ENCODE measurements around the gene EXD3.
"Not testable (repeated sequence)": the region's sequence is repeated elsewhere in the genome, so short reads cannot be mapped to it uniquely, and the experiment has no call there.

EXD3 gene

DNA sequence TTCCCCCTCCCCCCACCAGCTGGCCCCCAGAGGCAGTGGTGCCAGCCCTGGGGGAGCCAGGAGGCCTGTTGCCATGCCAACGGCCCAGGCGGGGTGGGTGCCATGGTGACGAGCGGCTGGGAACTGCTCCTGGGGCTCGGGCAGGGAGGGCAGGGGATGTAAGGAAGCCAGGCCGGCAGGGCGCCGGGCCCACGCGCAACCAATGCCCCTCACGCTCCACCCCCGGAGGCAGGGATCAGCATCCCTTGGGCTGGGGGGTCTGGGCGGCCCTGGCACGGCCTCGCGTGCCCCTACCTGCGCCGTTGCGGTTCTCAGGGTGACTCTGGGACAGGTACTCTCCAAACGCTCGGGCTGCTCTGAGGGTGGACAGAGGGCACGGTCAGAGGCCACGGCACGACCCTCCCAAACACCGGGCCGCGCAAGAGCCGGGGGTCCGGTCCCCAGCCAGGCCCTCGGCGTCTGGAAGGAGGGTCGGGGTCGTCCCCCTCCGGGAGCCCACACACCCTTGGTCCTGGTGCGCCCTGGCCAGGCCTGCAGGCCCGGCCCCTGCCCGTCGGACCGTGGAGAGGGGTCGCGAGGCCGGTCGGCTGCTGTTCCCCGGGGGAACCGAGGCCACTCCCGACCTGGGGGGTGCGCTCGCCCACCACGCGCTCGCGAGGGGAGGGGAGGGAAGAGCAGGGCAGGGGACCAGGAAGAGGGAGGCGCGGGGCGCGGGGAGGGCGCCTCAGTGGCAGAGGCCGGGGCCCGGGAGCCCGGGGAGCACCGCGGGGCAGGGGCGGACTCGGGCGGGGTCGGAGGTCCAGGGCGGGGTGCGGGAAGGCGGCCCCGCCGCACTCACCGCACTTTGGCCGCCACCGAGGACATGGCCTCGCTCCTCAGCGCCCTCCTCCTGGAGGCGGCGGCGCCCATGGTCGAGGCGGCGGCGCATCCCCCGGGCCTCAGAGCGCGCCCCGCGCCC lies 35.5 kb upstream of the EXD3 start:
- DNase-seq (ENCODE audit: low spot score) = no peak

DNA sequence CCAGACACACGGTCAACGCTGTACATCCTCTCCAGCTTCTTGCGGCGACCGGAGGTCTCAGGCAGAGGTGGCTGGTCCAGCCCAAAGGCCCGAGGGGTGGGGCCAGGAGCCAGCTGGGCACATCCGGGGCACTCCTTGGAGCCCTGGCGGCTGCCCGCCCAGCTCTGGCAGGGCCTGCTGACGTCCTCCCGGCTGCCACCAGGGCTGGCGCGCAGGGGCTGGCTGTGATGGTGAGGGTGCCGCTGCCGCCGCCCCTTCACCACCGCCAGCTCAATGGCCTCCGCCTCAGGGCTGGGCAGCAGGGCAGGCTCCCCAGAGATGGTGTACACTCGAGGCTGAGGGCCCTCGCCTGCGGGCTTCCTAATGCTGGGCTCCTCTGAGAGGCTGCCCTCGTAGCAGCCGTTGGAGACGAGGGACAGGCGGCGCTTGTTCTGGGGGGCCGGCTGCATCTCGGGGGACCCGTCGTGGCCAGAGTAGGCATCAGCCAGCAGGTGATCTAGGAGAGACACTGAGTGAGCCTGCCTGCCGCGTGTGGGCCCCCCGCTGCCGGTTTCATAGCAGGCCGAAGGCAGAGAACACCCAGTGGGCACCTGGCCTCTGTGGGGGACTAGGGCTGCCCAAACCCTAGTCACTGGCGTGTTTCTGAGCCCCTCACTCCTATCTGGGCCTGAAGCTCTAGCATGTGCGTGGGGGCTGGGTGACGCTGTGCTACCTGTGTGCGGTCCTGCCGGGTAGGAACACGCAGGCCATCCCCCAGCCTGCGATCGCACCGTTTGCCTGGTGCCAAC lies 34.6 kb upstream of the EXD3 start:
- no peak for DNase-seq (ENCODE audit: low spot score)

- DNase-seq (ENCODE audit: low spot score) = no peak
Measured at GRCh38 chr9:137456864-137457405, 34.0 kb upstream of the EXD3 start.

- DNase-seq (ENCODE audit: low spot score) = no peak
Measured at GRCh38 chr9:137456061-137456863, 33.3 kb upstream of the EXD3 start.

GRCh38 chr9:137455359-137455991 lies 32.5 kb upstream of the EXD3 start:
- no peak for DNase-seq (ENCODE audit: low spot score)

DNA sequence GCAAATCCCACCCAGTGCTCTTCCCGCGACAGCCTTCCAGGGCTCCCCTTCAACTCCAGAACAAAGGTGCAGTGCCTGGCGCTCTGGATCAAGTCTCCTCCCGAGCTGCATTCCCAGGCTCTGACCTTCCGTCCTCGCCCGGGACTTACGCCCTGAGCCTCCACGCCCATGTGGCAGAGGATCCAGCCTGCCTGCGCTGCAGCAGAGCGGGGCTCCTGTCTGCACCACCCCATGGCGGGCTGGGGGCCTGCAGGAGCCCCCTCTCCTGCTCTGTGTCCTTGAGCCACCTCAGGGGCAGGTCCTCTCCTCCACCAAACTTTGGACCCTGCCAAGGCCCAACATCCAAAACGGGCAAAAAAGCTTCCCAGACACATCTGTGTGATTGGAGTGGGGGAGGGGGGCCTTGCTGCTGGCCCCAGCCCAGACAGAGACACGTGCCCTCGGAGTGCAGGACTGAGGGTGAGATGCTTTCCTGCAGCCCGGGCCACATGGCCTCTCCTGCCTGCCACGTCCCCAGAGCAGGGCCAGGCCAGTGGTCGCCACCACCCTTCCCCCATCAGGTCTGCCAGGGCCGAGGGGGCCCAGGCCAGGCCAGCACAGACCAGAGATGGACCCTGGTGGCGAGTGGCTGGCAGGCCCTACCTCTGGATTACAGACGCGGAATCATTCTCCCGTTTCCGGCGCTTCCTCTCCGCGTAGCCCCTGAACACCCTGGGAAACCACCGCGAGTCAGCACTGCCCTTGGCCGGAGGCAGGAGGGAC lies 31.8 kb upstream of the EXD3 start:
- no peak for DNase-seq (ENCODE audit: low spot score)

GRCh38 chr9:137454145-137454596 lies 31.2 kb upstream of the EXD3 start:
- DNase-seq (ENCODE audit: low spot score) = no peak

DNA sequence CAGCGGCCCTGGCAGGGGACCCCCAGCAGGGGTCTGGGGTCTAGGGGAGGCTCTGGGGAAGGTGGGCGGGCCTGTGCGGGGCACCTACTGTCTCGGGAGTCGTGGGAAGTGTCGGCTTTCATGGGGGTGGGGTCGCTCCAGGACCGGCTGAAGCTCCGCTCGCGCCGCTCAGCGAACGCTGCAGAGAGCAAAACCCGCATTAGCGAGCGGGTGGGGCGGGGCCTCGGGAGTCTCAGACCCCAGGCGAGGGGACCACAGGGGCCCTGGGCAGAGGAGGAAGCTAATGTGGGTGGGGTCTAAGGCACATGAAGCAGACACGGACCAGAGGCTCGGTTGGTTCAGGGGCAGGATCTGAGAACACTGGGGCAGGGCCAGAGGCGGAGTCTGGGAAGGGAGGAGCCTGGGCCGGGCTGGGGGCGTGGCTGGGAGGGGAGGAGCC lies 30.7 kb upstream of the EXD3 start:
- DNase-seq (ENCODE audit: low spot score) = no peak

DNA sequence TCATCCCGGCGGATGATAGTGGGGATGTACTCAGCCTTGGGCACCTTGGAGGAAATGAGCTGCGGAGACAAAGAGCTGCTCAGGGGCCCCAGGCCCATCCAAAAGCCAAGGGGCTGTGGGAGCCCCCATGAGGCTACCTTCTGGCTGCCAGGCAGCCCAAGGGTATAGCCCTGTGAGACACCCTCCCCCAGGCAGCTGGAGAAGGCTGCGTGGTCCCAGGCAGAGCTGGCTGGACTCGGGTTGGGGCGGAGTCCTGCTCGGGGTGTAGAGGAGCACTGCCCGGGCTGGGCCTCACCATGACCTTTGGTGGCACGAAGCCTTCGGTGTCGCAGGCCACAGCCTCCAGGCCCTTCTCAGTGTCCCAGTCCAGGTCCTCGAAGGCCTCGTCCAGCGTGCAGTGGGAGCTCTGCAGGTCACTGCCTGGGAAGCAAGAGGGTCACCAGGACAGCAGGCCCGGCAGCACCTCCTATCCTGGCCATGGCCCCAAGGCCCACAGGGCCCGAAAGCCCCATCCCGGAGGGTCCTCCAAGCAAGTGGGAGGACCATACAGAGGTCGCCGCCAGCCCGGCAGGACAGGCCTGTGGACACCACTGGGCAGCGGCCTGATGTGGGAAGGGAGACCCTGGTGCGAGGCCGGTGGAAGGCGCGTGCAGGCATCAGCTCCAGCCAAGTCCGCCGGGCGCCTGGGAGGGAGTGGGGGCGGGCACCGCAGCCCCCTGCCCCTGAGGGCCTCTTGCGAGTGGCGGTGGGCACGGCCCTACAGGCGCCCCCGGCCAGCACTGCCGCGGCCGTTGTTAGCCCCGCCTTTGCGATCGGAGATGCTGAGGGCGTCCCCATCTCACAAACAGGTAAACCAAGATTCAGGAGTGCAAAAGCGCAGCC lies 30.0 kb upstream of the EXD3 start:
- DNase-seq (ENCODE audit: low spot score) = no peak

- no peak for DNase-seq (ENCODE audit: low spot score)
Measured at GRCh38 chr9:137452006-137452760, 29.2 kb upstream of the EXD3 start.

- DNase-seq (ENCODE audit: low spot score) = not testable (repeated sequence)
Measured at GRCh38 chr9:137451264-137452005, 28.5 kb upstream of the EXD3 start.

GRCh38 chr9:137450539-137451222 lies 27.7 kb upstream of the EXD3 start:
- DNase-seq (ENCODE audit: low spot score) = not testable (repeated sequence)

GRCh38 chr9:137449931-137450538 lies 27.1 kb upstream of the EXD3 start:
- no peak for DNase-seq (ENCODE audit: low spot score)

GRCh38 chr9:137449081-137449844 lies 26.3 kb upstream of the EXD3 start:
- DNase-seq (ENCODE audit: low spot score) = no peak

DNA sequence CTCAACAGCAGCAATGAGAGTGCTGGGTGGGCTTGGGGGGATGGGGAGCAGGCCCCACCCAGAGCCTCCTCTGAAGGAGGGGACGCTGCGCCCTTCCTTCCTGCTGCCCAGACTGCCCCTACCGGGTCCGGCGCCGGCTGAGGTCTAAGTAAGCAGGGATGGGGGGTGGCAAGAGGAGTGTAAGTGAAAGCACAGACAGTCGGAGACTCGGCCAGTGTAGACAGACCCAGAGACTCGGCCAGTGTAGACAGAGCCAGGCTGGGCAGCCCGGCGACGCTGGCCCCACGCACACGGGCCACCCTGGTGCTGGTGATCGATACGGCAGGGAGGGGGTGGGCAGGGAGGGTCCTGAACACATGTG lies 25.6 kb upstream of the EXD3 start:
- DNase-seq (ENCODE audit: low spot score) = no peak
